A673 (cell line): ENCODE data around the gene TAS2R42. TPM values are rescaled to one million over a fixed set of nuclear protein-coding genes. Genes with fewer than 3 reads are reported as not detected.

Experiments
- BruUV-seq: library from RNA; stranded (reverse); fragments of 400-500 nt; replicated peaks from 2 replicates; lab custom pipeline; 2021; lab: Mats Ljungman, UMichigan
- CTCF ChIA-PET: fragments of 300-600 bp; sonication (Branson Sonifier 250); formaldehyde crosslinking; loops from one replicate; lab custom pipeline; 2022; ENCODE audit warnings: antibody characterized with exemption; lab: Charles Lee
- POLR2A ChIA-PET: fragments of 300-600 bp; sonication (Branson Sonifier 250); formaldehyde crosslinking; loops from one replicate; lab custom pipeline; 2022; ENCODE audit warnings: antibody characterized with exemption; ENCODE audit not compliant: low non-redundant PET; lab: Charles Lee
- DNase-seq: peaks from one replicate; pipeline ENCODE4 v3.0.0-alpha.2; 2015; ENCODE audit warnings: low spot score
- H3K27ac ChIP-seq: fragments of 200-600 bp; sonication (generic); 2 replicates; pipeline ENCODE4 v1.5.1; 2016; ENCODE audit warnings: mixed run types, low read depth, mild to moderate bottlenecking, mixed read lengths, antibody characterized with exemption, low read length; ENCODE audit not compliant: poor library complexity, severe bottlenecking
- H3K27me3 ChIP-seq: fragments of 200-600 bp; sonication (generic); replicated peaks from 2 replicates; pipeline ENCODE4 v1.6.1; 2017; ENCODE audit warnings: mixed run types, low read depth, mild to moderate bottlenecking, mixed read lengths, antibody characterized with exemption, low read length; ENCODE audit not compliant: insufficient read depth, poor library complexity
- H3K36me3 ChIP-seq: fragments of 200-600 bp; sonication (generic); 2 replicates; pipeline ENCODE4 v1.6.1; 2016; ENCODE audit warnings: mixed run types, mild to moderate bottlenecking, mixed read lengths, antibody characterized with exemption, low read length; ENCODE audit not compliant: insufficient read depth, poor library complexity, severe bottlenecking
- H3K4me1 ChIP-seq: fragments of 200-600 bp; sonication (generic); 2 replicates; pipeline ENCODE4 v1.6.1; 2017; ENCODE audit warnings: mixed run types, mild to moderate bottlenecking, mixed read lengths, antibody characterized with exemption, low read length; ENCODE audit not compliant: insufficient read depth, poor library complexity, severe bottlenecking
- H3K4me3 ChIP-seq: fragments of 200-600 bp; sonication (generic); 2 replicates; pipeline ENCODE4 v1.5.1; 2016; ENCODE audit warnings: low read depth, mixed run types, mild to moderate bottlenecking, mixed read lengths, low read length; ENCODE audit not compliant: poor library complexity, severe bottlenecking
- H3K9me3 ChIP-seq: fragments of 200-600 bp; sonication (generic); 2 replicates; pipeline ENCODE4 v1.6.1; 2016; ENCODE audit warnings: mixed run types, low read depth, mild to moderate bottlenecking, mixed read lengths, antibody characterized with exemption, low read length; ENCODE audit not compliant: poor library complexity, severe bottlenecking
- EZH2 ChIP-seq: fragments of 200-600 bp; sonication (generic); IDR thresholded peaks from 2 replicates; pipeline ENCODE4 v1.6.1; 2017; ENCODE audit warnings: borderline replicate concordance, low read depth, mild to moderate bottlenecking, mixed read lengths, antibody characterized with exemption, low read length; ENCODE audit not compliant: poor library complexity, severe bottlenecking
- intact Hi-C: fragments of 100-400 bp; cut with micrococcal nuclease; formaldehyde crosslinking; loops from one replicate; pipeline ENCODE4 v1.10.0; 2022; ENCODE audit not compliant: unreplicated experiment
- total RNA-seq: library from RNA; stranded (reverse); gene quantifications from 2 replicates; pipeline ENCODE4 v1.2.3, GENCODE V29; 2021
- TF ChIP-seq, protein P1 (sequence below): fragments of 300-800, 200-600 bp; sonication (generic); conservative IDR thresholded peaks from 2 replicates; pipeline ENCODE4 v1.5.1; 2017; ENCODE audit warnings: low read depth, mild to moderate bottlenecking, antibody characterized with exemption, low read length, moderate library complexity, mixed read lengths

Gene TAS2R42
- total RNA-seq, 1 experiment from 2014 or later: not detected

DNA sequence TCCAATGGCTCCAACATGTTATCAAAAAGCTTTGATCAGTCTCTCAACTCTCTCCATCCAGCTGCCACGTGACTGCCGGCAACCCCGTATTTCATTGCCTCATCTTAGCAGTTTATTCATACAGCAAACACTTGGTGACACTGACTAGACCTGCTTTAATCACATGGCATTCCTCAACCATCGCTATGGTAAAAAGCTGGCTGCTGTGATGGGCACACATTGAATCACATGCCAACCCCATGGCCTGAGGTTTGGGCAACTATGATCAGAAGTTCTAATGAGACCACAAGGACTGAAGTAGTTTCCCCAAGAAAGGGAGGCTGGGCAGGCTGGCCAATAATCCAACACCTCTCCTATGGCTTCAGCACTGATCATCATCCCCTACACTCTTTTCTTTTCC, 40.6 kb upstream of the TAS2R42 start:
- Histone ChIP-seq H3K4me3 (no peak overlapping the region), H3K27me3 (no peaks in the 10 kb centered on the region), H3K36me3 (no peaks in the 10 kb centered on the region), H3K9me3 (no peaks in the 10 kb centered on the region), H3K4me1 (no peaks in the 10 kb centered on the region), H3K27ac (no peak overlapping the region)
- DNase-seq: no peak
- POLR2A ChIA-PET: no interaction called here
- TF ChIP-seq, protein P1, sequence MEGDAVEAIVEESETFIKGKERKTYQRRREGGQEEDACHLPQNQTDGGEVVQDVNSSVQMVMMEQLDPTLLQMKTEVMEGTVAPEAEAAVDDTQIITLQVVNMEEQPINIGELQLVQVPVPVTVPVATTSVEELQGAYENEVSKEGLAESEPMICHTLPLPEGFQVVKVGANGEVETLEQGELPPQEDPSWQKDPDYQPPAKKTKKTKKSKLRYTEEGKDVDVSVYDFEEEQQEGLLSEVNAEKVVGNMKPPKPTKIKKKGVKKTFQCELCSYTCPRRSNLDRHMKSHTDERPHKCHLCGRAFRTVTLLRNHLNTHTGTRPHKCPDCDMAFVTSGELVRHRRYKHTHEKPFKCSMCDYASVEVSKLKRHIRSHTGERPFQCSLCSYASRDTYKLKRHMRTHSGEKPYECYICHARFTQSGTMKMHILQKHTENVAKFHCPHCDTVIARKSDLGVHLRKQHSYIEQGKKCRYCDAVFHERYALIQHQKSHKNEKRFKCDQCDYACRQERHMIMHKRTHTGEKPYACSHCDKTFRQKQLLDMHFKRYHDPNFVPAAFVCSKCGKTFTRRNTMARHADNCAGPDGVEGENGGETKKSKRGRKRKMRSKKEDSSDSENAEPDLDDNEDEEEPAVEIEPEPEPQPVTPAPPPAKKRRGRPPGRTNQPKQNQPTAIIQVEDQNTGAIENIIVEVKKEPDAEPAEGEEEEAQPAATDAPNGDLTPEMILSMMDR: no peak
- no TSS peak for BruUV-seq
- intact Hi-C loops: no loop called here
- CTCF ChIA-PET: no interaction called here

DNA sequence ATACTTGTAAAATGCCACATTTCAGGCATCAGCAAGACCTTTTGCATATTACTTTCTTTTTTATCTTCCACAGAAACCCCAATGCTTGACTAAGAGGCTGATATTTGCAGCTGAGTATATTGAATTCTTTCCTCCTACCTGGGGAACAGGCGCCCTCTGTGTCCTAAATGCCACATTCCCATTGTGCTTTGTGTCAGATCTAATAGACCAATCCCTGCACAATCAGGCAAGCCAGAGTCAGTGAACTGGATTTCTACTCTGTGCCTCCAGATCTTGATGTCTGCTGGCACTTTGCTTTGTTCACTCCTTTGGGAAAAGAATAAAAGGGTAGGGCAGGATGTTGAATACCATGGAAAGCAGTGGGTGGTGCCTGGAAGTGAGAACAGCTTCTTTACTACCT, 22.4 kb upstream of the TAS2R42 start:
- no peaks in the 10 kb centered on the region for H3K27me3 ChIP-seq
- H3K36me3 ChIP-seq: no peaks in the 10 kb centered on the region
- no peak overlapping the region for H3K4me3 ChIP-seq
- TF ChIP-seq, protein P1: no peak
- no peak for TF ChIP-seq EZH2
- ChIA-PET CTCF (interaction anchor here (2.1 kb wide), 1 partner anchor 10 kb away, joined by 6 read pairs; no protein-coding TSS in a partner anchor), POLR2A (no interaction called here)
- intact Hi-C loops: no loop called here
- no peaks in the 10 kb centered on the region for H3K9me3 ChIP-seq
- BruUV-seq: no TSS peak
- no peak for DNase-seq
- H3K4me1 ChIP-seq: peaks cover 11% of the 10 kb centered on the region
- no peak overlapping the region for H3K27ac ChIP-seq

DNA sequence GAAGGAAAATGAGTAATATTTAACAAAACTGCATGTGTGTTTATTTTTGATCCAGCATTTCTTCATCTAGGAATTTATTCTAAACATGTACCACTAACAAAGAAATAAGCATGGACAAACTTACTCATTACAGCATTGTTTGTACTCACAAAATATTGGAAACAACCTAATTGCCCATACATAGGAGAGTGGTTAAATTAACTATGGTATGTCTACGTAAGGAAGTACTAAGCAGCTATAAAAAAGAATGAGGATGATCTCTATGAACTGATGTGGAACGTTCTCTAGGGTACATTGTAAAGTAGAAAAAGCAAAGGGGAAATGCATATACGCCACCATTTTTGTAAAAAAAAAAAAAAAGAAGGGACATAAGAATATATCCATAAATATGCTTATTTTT, 17.4 kb upstream of the TAS2R42 start:
- TF ChIP-seq EZH2: no peak
- TF ChIP-seq, protein P1: no peak
- Histone ChIP-seq H3K4me3 (no peak overlapping the region), H3K4me1 (peaks cover 19% of the 10 kb centered on the region), H3K9me3 (no peaks in the 10 kb centered on the region), H3K27ac (no peak overlapping the region), H3K36me3 (no peaks in the 10 kb centered on the region), H3K27me3 (no peaks in the 10 kb centered on the region)
- POLR2A ChIA-PET: no interaction called here
- intact Hi-C loops: no loop called here
- no TSS peak for BruUV-seq
- CTCF ChIA-PET: no interaction called here
- no peak for DNase-seq
